A549 (cell line): ENCODE data around the gene OR6B3. TPM values are rescaled to one million over a fixed set of nuclear protein-coding genes. Genes with fewer than 3 reads are reported as not detected.

Experiments used
- ATAC-seq, 2 experiments: fragments of 200-7000 bp in 1 of 2; fragments of >200 bp in 1 of 2; cut with Nextera tagmentation in 1 of 2; cut with Tn5 transposase in 1 of 2; 3 replicates each; pipeline versions ENCODE4 v1.8.0 to v1.9.1; 2018 to 2020; ENCODE audit warnings: mild to moderate bottlenecking in 1 of 2, moderate library complexity in 1 of 2
- CTCF ChIA-PET: fragments of 300-600 bp; sonication (Branson Sonifier 250); formaldehyde crosslinking; extraction: SDS; loops from one replicate; lab custom pipeline; 2021; ENCODE audit warnings: antibody characterized with exemption, inconsistent platforms; lab: Yijun Ruan, JAX
- POLR2A ChIA-PET: fragments of 350-600 bp; formaldehyde crosslinking; extraction: SDS; loops from one replicate; lab custom pipeline; 2021; ENCODE audit warnings: antibody characterized with exemption, inconsistent platforms; lab: Yijun Ruan, JAX
- DNase-seq, 2 experiments: peaks; one replicate each; pipeline versions ENCODE4 v3.0.0 to v3.0.0-alpha.2; 2011 to 2016; ENCODE audit warnings: low read depth in 1 of 2, low spot score in 1 of 2
- FAIRE-seq: peaks from 2 replicates; lab custom pipeline; 2011; peaks lifted over from hg19 to GRCh38; lab: Jason Lieb, UNC
- H3K27ac ChIP-seq, 2 experiments: fragments of >200 bp; sonication (Bioruptor Twin); formaldehyde crosslinking; 3 replicates each; pipeline ENCODE4 v1.5.1; 2016 to 2017
- H3K4me1 ChIP-seq: fragments of >200 bp; sonication (Bioruptor Twin); formaldehyde crosslinking; 3 replicates; pipeline ENCODE4 v1.6.1; 2016
- H3K4me2 ChIP-seq: fragments of >200 bp; sonication (Bioruptor Twin); formaldehyde crosslinking; 3 replicates; pipeline ENCODE4 v1.6.1; 2016
- H3K4me3 ChIP-seq: fragments of >200 bp; sonication (Bioruptor Twin); formaldehyde crosslinking; 3 replicates; pipeline ENCODE4 v1.5.1; 2016
- H3K9me3 ChIP-seq: fragments of >200 bp; sonication (Bioruptor Twin); formaldehyde crosslinking; 3 replicates; pipeline ENCODE4 v1.6.1; 2016
- BHLHE40 ChIP-seq: IDR thresholded peaks from 2 replicates; pipeline ENCODE4 v1.6.1; 2012; ENCODE audit warnings: low read depth, low read length, inconsistent platforms
- CEBPB ChIP-seq, 2 experiments: fragments of >200 bp in 1 of 2; sonication (Bioruptor Twin) in 1 of 2; formaldehyde crosslinking in 1 of 2; IDR thresholded peaks; 2 replicates each; pipeline ENCODE4 v1.6.1; 2012 to 2016
- CHD2 ChIP-seq: fragments of 150-350 bp; IDR thresholded peaks from 2 replicates; pipeline ENCODE4 v1.6.1; 2014; ENCODE audit warnings: low read length; ENCODE audit not compliant: partially characterized antibody
- FOSL2 ChIP-seq, 2 experiments: fragments of 450-650 bp in 1 of 2; fragments of >200 bp in 1 of 2; sonication (Bioruptor Twin) in 1 of 2; formaldehyde crosslinking; IDR thresholded peaks; 2 replicates each; pipeline versions ENCODE4 v1.5.0 to v1.6.1; 2016 to 2020; ENCODE audit warnings: mild to moderate bottlenecking in 1 of 2, moderate library complexity in 1 of 2
- FOXS1 ChIP-seq: fragments of 250-450 bp; sonication (Bioruptor Pico); IDR thresholded peaks from 2 replicates; pipeline ENCODE4 v1.5.0; 2020; ENCODE audit warnings: mild to moderate bottlenecking, moderate library complexity
- HOXA7 ChIP-seq: fragments of 250-450 bp; sonication (Bioruptor Pico); IDR thresholded peaks from 2 replicates; pipeline ENCODE4 v1.5.0; 2020; ENCODE audit warnings: mild to moderate bottlenecking, moderate library complexity
- HOXB13 ChIP-seq: fragments of 250-450 bp; sonication (Bioruptor Pico); IDR thresholded peaks from 2 replicates; pipeline ENCODE4 v1.5.0; 2020; ENCODE audit warnings: low read depth, mild to moderate bottlenecking, moderate library complexity
- HOXB5 ChIP-seq: fragments of 250-450 bp; sonication (Bioruptor Pico); IDR thresholded peaks from 2 replicates; pipeline ENCODE4 v1.5.0; 2020; ENCODE audit warnings: mild to moderate bottlenecking, moderate library complexity
- JUN ChIP-seq, 2 experiments: fragments of >200 bp; sonication (Bioruptor Twin); formaldehyde crosslinking; IDR thresholded peaks; 2 replicates in 1 of 2; 3 replicates in 1 of 2; pipeline ENCODE4 v1.6.1; 2016 to 2017
- KDM5A ChIP-seq: fragments of 200-600 bp; sonication (generic); IDR thresholded peaks from 2 replicates; pipeline ENCODE4 v1.6.1; 2016; ENCODE audit warnings: antibody characterized with exemption, mild to moderate bottlenecking
- MAFK ChIP-seq: fragments of 450-650 bp; IDR thresholded peaks from 2 replicates; pipeline ENCODE4 v1.6.1; 2014; ENCODE audit not compliant: partially characterized antibody
- POLR2A ChIP-seq: IDR thresholded peaks from 2 replicates; pipeline ENCODE4 v1.6.1; 2012; ENCODE audit warnings: mild to moderate bottlenecking, low read length
- RCOR1 ChIP-seq: fragments of 150-350 bp; IDR thresholded peaks from 2 replicates; pipeline ENCODE4 v1.6.1; 2014; ENCODE audit warnings: antibody characterized with exemption, low read length, low read depth
- REST ChIP-seq: fragments of 200-600 bp; sonication (generic); IDR thresholded peaks from 2 replicates; pipeline ENCODE4 v1.6.1; 2016; ENCODE audit warnings: antibody characterized with exemption, mild to moderate bottlenecking, moderate library complexity
- TP53 ChIP-seq: fragments of 250-450 bp; sonication (Bioruptor Pico); IDR thresholded peaks from 2 replicates; pipeline ENCODE4 v1.5.0; 2021; ENCODE audit warnings: mild to moderate bottlenecking, moderate library complexity
- ZNF302 ChIP-seq: fragments of 250-450 bp; sonication (Bioruptor Pico); IDR thresholded peaks from 2 replicates; pipeline ENCODE4 v1.9.0; 2021; ENCODE audit warnings: inconsistent platforms, mild to moderate bottlenecking, moderate library complexity
- ZSCAN20 ChIP-seq: fragments of 250-450 bp; sonication (Bioruptor Pico); IDR thresholded peaks from 2 replicates; pipeline ENCODE4 v1.8.0; 2022; ENCODE audit warnings: mild to moderate bottlenecking, moderate library complexity
- WGBS: methylation state at CpG from one replicate; pipeline ENCODE4 v1.1.6; 2017; ENCODE audit errors: missing lambda C conversion rate; 5-methylcytosine and 5-hydroxymethylcytosine counted together
- polyA minus RNA-seq: library from RNA; depleted of rRNA, polyadenylated mRNA; stranded (reverse); fragments of >200 nt; gene quantifications from 2 replicates; pipeline ENCODE4 v1.2.3, GENCODE V29; 2011; rRNA and poly(A)+ RNA removed
- polyA plus RNA-seq, 4 experiments: library from polyadenylated mRNA; depleted of rRNA in 3 of 4; stranded (reverse); fragments of >200 nt; fragmentation: RNase III in 1 of 4; extraction: RNeasy Plus Mini Kit Qiagen cat#74134 plus additional on column Dnase treatment in 1 of 4; gene quantifications; 2 replicates in 3 of 4; 3 replicates in 1 of 4; pipeline ENCODE4 v1.2.3, GENCODE V29; 2011 to 2017

Gene OR6B3
- polyA plus RNA-seq (2011; rRNA removed) (not detected in 2 replicates), polyA plus RNA-seq (2017; fragmentation: RNase III; extraction: RNeasy Plus Mini Kit Qiagen cat#74134 plus additional on column Dnase treatment) (not detected in 3 replicates), polyA minus RNA-seq (not detected in 2 replicates)
- not detected in 2 replicates for polyA plus RNA-seq (2012; cell fraction: cytosol; rRNA removed)
- polyA plus RNA-seq (2012; cell fraction: nucleus; rRNA removed) = not detected in 2 replicates

DNA sequence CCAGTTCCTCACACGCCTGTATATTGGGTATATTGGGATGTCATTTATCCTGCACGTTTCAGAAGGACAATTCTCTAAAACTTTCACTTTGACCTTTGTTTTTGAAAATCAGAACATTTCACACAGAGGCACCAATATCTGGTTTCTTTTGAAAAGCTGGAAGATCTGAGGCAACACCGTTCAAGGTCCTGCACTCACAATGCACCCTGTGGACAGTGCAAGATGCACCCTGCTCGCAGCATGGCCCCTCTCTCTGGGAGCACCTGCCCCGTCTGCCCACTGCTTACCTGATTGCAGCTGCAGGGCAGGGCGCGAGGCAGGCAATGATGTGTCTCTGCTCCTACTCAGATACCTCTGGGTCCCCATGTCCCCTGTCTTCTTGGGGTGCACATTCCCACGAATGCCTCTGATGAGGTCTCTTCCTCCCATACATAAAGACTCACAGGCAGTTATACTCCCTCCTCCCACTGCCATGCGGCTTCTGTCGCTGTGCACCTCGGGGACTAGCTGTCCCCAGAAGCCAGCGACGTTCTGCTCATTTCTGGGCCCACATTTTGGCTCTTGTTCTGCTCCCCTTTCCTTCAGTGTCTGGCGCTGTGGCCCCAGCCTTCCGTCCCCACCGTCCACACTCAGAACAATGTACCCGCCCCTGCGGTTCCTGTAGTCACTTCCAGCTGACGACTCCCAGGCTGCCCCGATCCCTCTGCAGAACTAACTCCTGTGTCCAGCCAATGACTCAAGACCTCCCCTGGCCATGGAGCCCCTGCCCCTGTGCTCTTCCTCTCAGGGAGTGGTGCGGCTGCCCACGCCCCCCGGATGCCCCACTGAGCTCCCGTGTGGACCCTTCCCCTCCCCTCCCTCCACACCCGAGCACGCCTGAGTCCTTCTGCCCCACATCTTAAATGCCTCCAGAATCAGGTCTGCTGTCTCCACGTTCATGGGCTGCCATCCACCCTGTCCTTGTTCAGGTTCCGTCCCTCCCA lies at the start of gene OR6B3:
TSS of gene OR6B3 (minus strand) at position 349 of the 983 bp plus-strand sequence.
- Histone ChIP-seq H3K9me3 (no peaks in the 10 kb centered on the region), H3K4me3 (no peak within 1 kb of the TSS), H3K4me2 (peak within 1 kb of the TSS; percentile 7; the same call in 1 of the 3 replicates), H3K27ac (no peak within 1 kb of the TSS), H3K4me1 (no peaks in the 10 kb centered on the region)
- FAIRE-seq (no peak), DNase-seq (no peak), ATAC-seq (peak; percentile 41 to 52; a peak in 4 of 6 replicates)
- no peak for TF ChIP-seq HOXB13 (CRISPR knock-in tag)
- no peak for TF ChIP-seq JUN (IDR thresholded peaks at IDR 0.05)
- TF ChIP-seq RCOR1 = no peak
- no peak for TF ChIP-seq MAFK
- TF ChIP-seq HOXA7 (CRISPR knock-in tag) = no peak
- TF ChIP-seq ZSCAN20 (CRISPR knock-in tag) = no peak
- no peak for TF ChIP-seq HOXB5 (CRISPR knock-in tag)
- no peak for TF ChIP-seq REST
- no peak for TF ChIP-seq CHD2
- no peak for TF ChIP-seq ZNF302 (CRISPR knock-in tag)
- TF ChIP-seq CEBPB (IDR thresholded peaks at IDR 0.05) = no peak
- TF ChIP-seq TP53 (CRISPR knock-in tag) = no peak
- no peak for TF ChIP-seq POLR2A
- no peak for TF ChIP-seq KDM5A
- no peak for TF ChIP-seq FOSL2 (IDR thresholded peaks at IDR 0.05)
- no peak for TF ChIP-seq FOSL2 (CRISPR knock-in tag; IDR thresholded peaks at IDR 0.05)
- no peak for TF ChIP-seq FOXS1 (CRISPR knock-in tag)
- 18% methylated on average over 22 of the region's 28 CpGs for WGBS
- ChIA-PET CTCF (interaction anchor here (1.0 to 4.3 kb wide), 4 partner anchors 7 to 96 kb away, joined by 3 to 19 read pairs (median 10); no protein-coding TSS in a partner anchor), POLR2A (no interaction called here)

DNA sequence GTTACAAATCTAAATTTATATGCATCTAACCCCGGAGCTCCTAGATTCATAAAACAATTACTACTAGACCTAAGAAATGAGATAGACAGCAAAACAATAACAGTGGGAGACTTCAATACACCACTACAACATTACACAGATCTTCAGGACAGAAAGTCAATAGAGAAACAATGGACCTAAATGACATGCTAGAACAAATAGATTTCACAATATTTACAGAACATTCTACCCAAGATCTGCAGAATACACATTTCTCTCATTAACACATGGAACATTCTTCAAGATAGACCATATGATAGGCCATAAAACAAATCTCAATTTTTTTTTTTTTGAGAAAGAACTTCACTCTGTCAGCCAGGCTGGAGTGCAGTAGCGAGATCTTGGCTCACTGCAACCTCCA lies 45.0 kb upstream of the OR6B3 start:
- Histone ChIP-seq H3K9me3 (peaks cover 27% of the 10 kb centered on the region), H3K4me2 (no peak overlapping the region), H3K4me3 (no peak overlapping the region), H3K27ac (no peak overlapping the region), H3K4me1 (no peaks in the 10 kb centered on the region)
- no peak for FAIRE-seq
- no peak for ATAC-seq
- ChIA-PET CTCF (no interaction called here), POLR2A (no interaction called here)
- TF ChIP-seq BHLHE40 = no peak
- DNase-seq = no peak
- whole genome bisulfite sequencing = 0% methylated on average over 2 of the region's 2 CpGs
